GM12878 (cell line): ENCODE data around the gene CREBBP. TPM values are rescaled to one million over a fixed set of nuclear protein-coding genes. Genes with fewer than 3 reads are reported as not detected.
"Not testable (repeated sequence)": the region's sequence is repeated elsewhere in the genome, so short reads cannot be mapped to it uniquely, and the experiment has no call there.

Source experiments
- ATAC-seq: fragments of 200-7000 bp; cut with Tn5 transposase; 3 replicates; pipeline ENCODE4 v1.9.1; 2020; ENCODE audit warnings: mild to moderate bottlenecking, moderate library complexity
- BruUV-seq: library from RNA; stranded (reverse); fragments of 400-500 nt; replicated peaks from 2 replicates; lab custom pipeline; 2021; lab: Mats Ljungman, UMichigan
- CTCF ChIA-PET: fragments of 300-600 bp; sonication (Branson Sonifier 250); formaldehyde crosslinking; extraction: SDS; loops from one replicate; lab custom pipeline; 2021; ENCODE audit warnings: inconsistent platforms; lab: Yijun Ruan, JAX
- POLR2A ChIA-PET: fragments of 350-600 bp; formaldehyde crosslinking; extraction: SDS; loops from one replicate; lab custom pipeline; 2021; ENCODE audit warnings: inconsistent platforms; lab: Charles Lee
- RAD21 ChIA-PET: fragments of 300-600 bp; sonication (Branson Sonifier 250); formaldehyde crosslinking; loops from one replicate; lab custom pipeline; 2023; ENCODE audit warnings: antibody characterized with exemption; ENCODE audit not compliant: unreplicated experiment; lab: Charles Lee
- SMC1A ChIA-PET: fragments of 300-600 bp; sonication (Branson Sonifier 250); formaldehyde crosslinking; loops from one replicate; lab custom pipeline; 2023; ENCODE audit not compliant: unreplicated experiment, uncharacterized antibody; lab: Charles Lee
- DNase-seq: peaks from one replicate; pipeline ENCODE4 v3.0.0-alpha.2; 2011; ENCODE audit warnings: low read depth, low spot score
- FAIRE-seq: peaks from 3 replicates; lab custom pipeline; 2011; peaks lifted over from hg19 to GRCh38; lab: Jason Lieb, UNC
- H2AFZ ChIP-seq: 2 replicates; pipeline ENCODE4 v1.6.0; 2011; ENCODE audit warnings: low read depth, low read length, control low read depth; ENCODE audit not compliant: control insufficient read depth
- H3K27ac ChIP-seq: 2 replicates; pipeline ENCODE4 v1.5.1; 2011; ENCODE audit warnings: control low read depth; ENCODE audit not compliant: control insufficient read depth, insufficient read depth
- H3K27me3 ChIP-seq, 2 experiments: replicated peaks in 1 of 2; 2 replicates each; pipeline versions ENCODE4 v1.6.0 to v1.6.1; 2011; ENCODE audit warnings: low read length in 1 of 2; ENCODE audit not compliant: control insufficient read depth in 2 of 2, insufficient read depth in 2 of 2
- H3K36me3 ChIP-seq, 2 experiments: 2 replicates each; pipeline ENCODE4 v1.5.1; 2011; ENCODE audit warnings: low read length in 1 of 2; ENCODE audit not compliant: control insufficient read depth in 2 of 2, insufficient read depth in 2 of 2
- H3K4me1 ChIP-seq: 2 replicates; pipeline ENCODE4 v1.6.1; 2011; ENCODE audit warnings: mild to moderate bottlenecking, low read length, moderate library complexity, mixed read lengths; ENCODE audit not compliant: control insufficient read depth, insufficient read depth
- H3K4me2 ChIP-seq: 2 replicates; pipeline ENCODE4 v1.6.0; 2011; ENCODE audit warnings: control low read depth; ENCODE audit not compliant: control insufficient read depth, insufficient read depth
- H3K4me3 ChIP-seq: fragments of 200-600 bp; sonication (generic); 2 replicates; pipeline ENCODE4 v1.5.1; 2016
- H3K79me2 ChIP-seq: 2 replicates; pipeline ENCODE4 v1.6.0; 2011; ENCODE audit warnings: low read length; ENCODE audit not compliant: control insufficient read depth, insufficient read depth
- H3K9ac ChIP-seq: 2 replicates; pipeline ENCODE4 v1.8.0; 2011; ENCODE audit warnings: low read length, control low read depth, mixed read lengths; ENCODE audit not compliant: control insufficient read depth, insufficient read depth
- H3K9me3 ChIP-seq: replicated peaks from 3 replicates; pipeline ENCODE4 v1.5.1; 2011; ENCODE audit warnings: mild to moderate bottlenecking, low read length; ENCODE audit not compliant: control insufficient read depth, insufficient read depth
- H4K20me1 ChIP-seq: 2 replicates; pipeline ENCODE4 v1.6.0; 2011; ENCODE audit not compliant: control insufficient read depth, insufficient read depth
- CBX3 ChIP-seq: fragments of 200-600 bp; sonication (generic); IDR thresholded peaks from 2 replicates; pipeline ENCODE4 v1.6.1; 2016; ENCODE audit warnings: low read depth, borderline replicate concordance
- CREB1 ChIP-seq: IDR thresholded peaks from 2 replicates; pipeline ENCODE4 v1.6.1; 2012; ENCODE audit warnings: low read depth, mild to moderate bottlenecking, inconsistent platforms
- CREM ChIP-seq: IDR thresholded peaks from 2 replicates; pipeline ENCODE4 v1.6.1; 2014; ENCODE audit warnings: antibody characterized with exemption, low read depth
- E4F1 ChIP-seq: fragments of 450-650 bp; IDR thresholded peaks from 2 replicates; pipeline ENCODE4 v1.6.1; 2018; ENCODE audit warnings: borderline replicate concordance, mild to moderate bottlenecking; ENCODE audit not compliant: partially characterized antibody
- EZH2 ChIP-seq: IDR thresholded peaks from 2 replicates; pipeline ENCODE4 v1.6.1; 2012; ENCODE audit warnings: low read depth, mild to moderate bottlenecking, control low read depth, inconsistent platforms, low read length, borderline replicate concordance; ENCODE audit not compliant: control insufficient read depth
- MTA3 ChIP-seq: IDR thresholded peaks from 2 replicates; pipeline ENCODE4 v1.6.1; 2012; ENCODE audit warnings: low read length, inconsistent platforms, borderline replicate concordance
- NRF1 ChIP-seq: conservative IDR thresholded peaks from 2 replicates; pipeline ENCODE4 v1.6.1; 2011; ENCODE audit warnings: mild to moderate bottlenecking, low read depth, low read length, improper control_type of control experiment
- POLR2AphosphoS2 ChIP-seq: IDR thresholded peaks from 2 replicates; pipeline ENCODE4 v1.6.1; 2011; ENCODE audit warnings: low read depth, mild to moderate bottlenecking, low read length, improper control_type of control experiment, moderate library complexity
- STAT3 ChIP-seq: IDR thresholded peaks from 2 replicates; pipeline ENCODE4 v1.6.1; 2011; ENCODE audit warnings: low read depth, low read length, improper control_type of control experiment
- WGBS: methylation state at CpG from one replicate; pipeline ENCODE4 v1.1.6; 2016; ENCODE audit warnings: low lambda C conversion rate; ENCODE audit not compliant: insufficient replicate concordance, insufficient coverage; ENCODE audit errors: missing lambda C conversion rate; 5-methylcytosine and 5-hydroxymethylcytosine counted together
- in situ Hi-C: fragments of 300-500 bp; cut with MboI; formaldehyde crosslinking; loops from 9 replicates; pipeline ENCODE4 v1.14.3; 2018; ENCODE audit warnings: mixed read lengths
- intact Hi-C: fragments of 100-400 bp; cut with micrococcal nuclease; formaldehyde crosslinking; loops from one replicate; pipeline ENCODE4 v1.14.2; 2022; ENCODE audit not compliant: unreplicated experiment
- polyA plus RNA-seq, 11 experiments: library from polyadenylated mRNA; depleted of rRNA in 4 of 11; unstranded in 6 of 11; stranded (reverse) in 5 of 11; fragments of >200 nt; fragmentation: Nextera tagmentation in 4 of 11; fragmentation: Illumina TruSeq in 1 of 11; extraction: Ambion mirVana in 4 of 11; extraction: Trizol in 1 of 11; gene quantifications; 1 replicate in 1 of 11; 2 replicates in 10 of 11; pipeline versions ENCODE4 v1.2.1 to v1.2.3, GENCODE V29; 2011 to 2016; ENCODE audit warnings: inconsistent platforms in 2 of 11, missing spikeins in 2 of 11, low read depth in 1 of 11
- total RNA-seq, 4 experiments: library from RNA; depleted of rRNA in 3 of 4; stranded (reverse); fragments of >200 nt in 3 of 4; fragmentation: Illumina TruSeq in 1 of 4; extraction: Trizol in 1 of 4; gene quantifications; 2 replicates each; pipeline versions ENCODE4 v1.2.1 to v1.2.3, GENCODE V29; 2013 to 2021

Gene CREBBP
- total and polyA plus RNA-seq, 10 of the 15 experiments (the other 5 are each of a cell fraction or from before 2014, with no cell fraction given) = 3.4 to 32.7 (median 7.9) TPM

GRCh38 chr16:3889059-3889458 is 8.5 kb upstream of the CREBBP start (continued):
- TF ChIP-seq MTA3 (no peak), EZH2 (no peak), CREB1 (no peak), STAT3 (no peak), E4F1 (no peak), CREM (no peak), NRF1 (no peak), POLR2AphosphoS2 (no peak), CBX3 (no peak)

DNA sequence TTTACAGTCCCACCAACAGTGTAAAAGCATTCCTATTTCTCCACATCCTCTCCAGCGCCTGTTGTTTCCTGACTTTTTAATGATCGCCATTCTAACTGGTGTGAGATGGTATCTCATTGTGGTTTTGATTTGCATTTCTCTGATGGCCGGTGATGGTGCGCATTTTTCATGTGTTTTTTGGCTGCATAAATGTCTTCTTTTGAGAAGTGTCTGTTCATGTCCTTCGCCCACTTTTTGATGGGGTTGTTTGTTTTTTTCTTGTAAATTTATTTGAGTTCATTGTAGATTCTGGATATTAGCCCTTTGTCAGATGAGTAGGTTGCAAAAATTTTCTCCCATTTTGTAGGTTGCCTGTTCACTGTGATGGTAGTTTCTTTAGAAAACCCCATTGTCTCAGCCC is 5.5 kb upstream of the CREBBP start:
- H4K20me1 ChIP-seq, H3K4me2 ChIP-seq, SMC1A ChIA-PET, H3K36me3 ChIP-seq, H3K79me2 ChIP-seq, H3K27ac ChIP-seq, DNase-seq, BruUV-seq, CTCF ChIA-PET, H3K27me3 ChIP-seq, POLR2A ChIA-PET, H3K4me3 ChIP-seq, RAD21 ChIA-PET, FAIRE-seq, ATAC-seq, intact Hi-C loops, H3K4me1 ChIP-seq, H3K9ac ChIP-seq, H2AFZ ChIP-seq, H3K9me3 ChIP-seq, in situ Hi-C loops: not testable (repeated sequence)
- 53% methylated on average over 5 of the region's 5 CpGs for WGBS
